NCI-H146 treated with DMSO at 0.1 percent for 48 hours (cell line): Measurements from ENCODE around the gene HOXB5.
A peak's percentile ranks its signal among the peaks of the same experiment; 100 is the strongest.

Experiments used
- DNase-seq: peaks from one replicate; lab custom pipeline; 2025; ENCODE audit not compliant: unreplicated experiment; lab: John Stamatoyannopoulos, UW

Gene HOXB5

DNA sequence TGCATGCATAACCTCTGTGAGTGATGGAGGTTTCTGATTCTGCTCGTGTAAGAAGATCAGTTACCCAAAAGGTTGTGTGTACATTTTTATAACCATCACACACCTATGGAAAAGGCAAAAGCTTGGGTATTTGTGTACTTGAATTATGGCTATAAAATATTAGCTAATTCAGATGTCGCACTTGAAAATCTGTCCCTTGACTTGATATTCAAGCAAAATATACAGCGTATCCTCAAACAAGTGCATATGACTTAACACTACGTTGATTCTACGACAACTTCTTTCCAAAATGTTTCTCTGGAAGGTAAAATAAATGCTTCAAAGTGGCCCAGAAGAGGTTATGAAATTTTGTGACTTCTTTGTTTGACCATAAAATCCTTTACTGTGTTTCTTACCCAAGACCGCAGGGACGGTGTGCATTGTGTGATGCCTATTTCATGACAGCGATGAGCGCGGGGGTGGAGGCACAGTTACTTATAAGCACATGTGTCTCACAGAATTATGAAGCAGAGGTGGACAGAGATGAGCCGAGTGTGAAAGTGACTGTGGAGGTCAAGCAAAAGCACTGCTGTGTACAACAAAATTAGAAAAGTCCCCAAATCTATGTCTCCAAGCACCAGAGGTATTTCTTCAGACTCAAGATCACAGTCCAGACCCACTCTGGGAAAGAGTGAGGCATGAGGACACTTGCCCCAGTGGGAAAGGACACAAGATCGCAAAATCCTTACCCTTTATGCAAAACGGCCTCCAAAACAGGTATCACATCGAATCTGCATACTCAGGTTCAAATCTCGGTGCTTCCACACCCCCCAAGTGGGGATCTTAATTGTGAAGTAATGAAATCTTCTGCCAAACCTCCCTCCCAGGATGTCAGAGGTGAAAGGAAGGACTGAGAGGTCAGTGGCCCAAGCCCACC is 36.7 kb upstream of the HOXB5 start:
- DNase-seq, result no peak

DNA sequence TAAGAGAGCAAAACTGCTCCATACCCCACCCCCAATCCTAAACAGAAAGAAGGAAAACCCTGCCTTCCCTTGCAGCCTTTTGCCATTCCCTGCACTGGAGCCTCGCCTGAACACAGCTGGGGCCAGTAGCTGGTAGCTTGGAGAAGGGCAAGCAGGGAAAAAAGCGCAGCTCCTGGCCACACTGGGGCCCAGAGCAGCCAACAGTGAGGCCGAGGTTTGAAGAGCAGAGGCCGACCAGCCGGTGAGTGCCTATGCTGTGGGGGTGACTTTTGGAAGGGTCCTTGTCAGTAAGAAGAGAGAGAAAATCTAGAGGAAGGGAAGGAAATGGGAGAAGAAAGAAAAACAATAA is 35.8 kb upstream of the HOXB5 start:
- no peak for DNase-seq

DNA sequence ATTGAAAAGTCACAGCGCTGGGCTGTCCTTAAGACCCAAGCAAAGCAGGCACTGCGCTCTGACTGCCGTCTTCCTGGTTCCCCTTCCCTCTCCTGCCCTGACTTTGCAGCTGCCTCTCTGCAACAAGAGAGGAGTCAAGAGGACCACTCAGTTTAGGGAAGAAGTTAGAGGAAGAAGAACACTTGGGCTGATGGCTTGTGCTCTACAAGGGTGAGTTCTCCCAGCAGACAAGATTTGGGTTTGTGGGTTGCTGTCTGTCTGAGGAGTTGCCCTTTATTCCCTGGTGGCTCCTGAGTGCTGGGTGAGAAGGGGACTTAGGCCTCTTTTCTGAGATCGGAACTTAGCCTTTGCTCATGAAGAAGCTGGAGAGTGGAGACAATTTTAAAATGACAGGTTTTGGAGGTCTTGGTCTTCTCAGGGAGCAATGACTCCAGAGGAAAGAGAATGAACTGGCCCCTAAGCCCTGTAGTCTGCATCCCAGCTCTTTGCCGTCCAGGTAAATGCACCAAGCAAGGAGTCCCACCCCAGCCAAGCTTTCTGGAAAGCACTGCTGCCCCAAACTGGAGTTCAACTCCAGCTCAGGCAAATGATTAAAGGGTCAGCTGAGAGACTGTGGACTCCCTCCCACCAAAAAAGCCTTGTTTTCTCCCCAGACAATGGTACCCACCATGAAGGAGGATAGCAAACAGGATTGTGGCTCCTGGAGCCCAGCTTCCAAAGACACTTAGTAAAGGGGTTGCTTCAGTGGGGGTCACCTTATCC is 35.3 kb upstream of the HOXB5 start:
- no peak for DNase-seq

DNA sequence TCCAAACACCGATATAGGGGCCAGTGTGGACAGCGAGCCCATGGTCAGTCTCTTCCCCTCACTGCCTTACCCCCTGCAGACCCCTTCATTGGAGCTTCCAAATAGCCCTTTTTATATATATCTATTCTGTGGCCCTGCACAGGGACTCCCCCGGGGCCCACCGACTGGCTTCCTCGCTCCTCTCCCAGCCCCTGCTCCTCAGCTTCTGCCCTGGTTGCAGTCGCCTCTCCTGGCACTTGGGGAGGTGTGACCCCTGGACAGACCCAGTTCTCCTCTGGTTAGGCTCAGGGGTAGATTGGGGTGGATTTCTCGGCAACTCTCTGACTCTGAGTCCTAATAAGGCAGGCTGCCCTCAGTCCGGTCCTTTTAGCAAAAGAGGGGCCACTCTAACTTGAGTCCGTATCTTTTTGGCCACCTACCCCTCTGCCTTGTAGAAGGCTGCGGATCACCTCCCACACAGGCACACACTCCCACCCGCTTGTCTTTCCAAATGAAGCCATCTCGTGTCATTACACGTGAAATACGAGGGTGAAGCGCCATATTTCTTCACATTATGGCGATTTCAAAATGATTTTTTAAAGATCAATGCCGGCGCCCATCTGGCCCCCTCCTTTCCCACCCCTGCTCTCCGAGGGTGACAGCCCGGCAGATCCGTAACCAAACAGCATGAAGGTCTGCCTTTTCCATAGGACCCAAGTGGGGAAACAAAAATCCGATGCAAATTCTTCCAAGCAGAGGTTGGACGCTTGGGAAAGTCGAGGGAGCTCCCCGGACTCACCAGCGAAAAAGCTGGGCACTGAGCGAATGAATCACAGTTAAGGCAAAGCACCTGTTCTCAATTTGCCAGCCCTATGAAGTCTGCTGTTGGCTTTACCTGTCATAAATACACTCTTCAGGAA is 34.3 kb upstream of the HOXB5 start:
- no peak for DNase-seq

DNA sequence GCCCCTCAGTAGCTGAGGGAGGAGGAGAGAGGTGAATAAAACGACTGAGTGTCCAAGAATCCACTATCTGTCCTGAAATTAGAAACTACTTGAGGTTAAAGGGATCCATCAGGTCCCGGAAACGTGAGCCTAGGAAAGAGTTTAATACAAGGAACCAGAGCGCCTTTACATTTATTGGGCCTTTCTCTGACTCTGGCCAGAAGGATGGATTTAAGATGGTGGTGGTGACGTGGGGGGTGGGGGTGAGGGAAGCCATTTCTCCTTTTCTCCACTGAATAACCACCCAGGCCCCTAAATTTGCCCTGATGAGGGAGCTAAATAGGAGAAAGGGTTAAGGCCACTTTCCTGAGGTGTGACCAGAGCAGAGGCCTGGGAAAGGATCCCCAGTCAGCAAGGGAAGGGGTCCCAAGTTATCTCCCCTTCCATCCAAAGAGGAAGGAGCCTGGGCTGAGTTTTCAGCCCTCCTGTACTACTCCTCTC is 33.6 kb upstream of the HOXB5 start:
- DNase-seq, result no peak

DNA sequence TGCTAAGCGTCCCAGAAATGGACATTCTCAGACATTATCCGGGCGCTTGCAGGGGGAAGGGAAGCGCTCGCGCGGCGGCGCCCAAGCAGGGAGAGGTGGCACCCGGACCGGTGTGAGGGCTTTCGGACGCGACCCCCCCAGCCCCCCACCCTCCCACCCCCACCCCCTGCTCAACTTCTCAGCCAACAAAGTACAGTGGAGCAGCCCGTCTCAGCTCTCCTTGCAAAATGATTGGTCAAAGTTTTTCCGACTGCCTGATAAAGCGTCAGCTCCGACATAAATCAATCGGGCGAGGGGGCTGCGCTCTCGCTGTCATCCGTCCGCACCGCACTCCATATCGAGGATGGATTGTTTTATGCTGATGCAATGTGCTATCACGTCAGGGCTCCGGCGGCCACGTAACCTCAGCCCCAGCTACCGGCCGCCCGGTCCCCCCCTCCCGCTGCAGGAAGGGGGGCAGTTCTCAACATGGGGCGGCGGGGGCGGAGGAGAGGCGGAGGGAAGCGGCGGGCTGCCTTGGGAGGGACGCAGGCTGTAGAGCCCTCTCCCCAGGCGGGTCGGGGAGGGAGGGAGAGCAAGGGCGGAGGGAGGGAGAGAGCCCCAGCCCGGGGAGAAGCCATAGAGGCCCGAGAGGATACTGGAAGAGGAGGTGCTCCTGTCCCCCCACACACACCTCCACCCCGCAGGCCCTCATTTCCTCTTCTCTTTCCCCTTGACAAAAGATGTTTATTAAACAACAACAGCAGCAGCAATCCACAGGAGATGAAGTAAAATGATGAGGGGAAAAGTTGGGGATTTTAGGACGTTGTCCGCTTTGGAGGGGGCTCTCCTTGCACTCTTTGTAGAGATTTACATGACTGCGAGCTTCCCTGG is 32.9 kb upstream of the HOXB5 start, which contains the start of gene HOXB9:
TSS of gene HOXB9 (minus strand) at position 114 of the 873 bp plus-strand sequence. CDS start at position 25, 89 bp downstream.
- DNase-seq, result no peak

DNA sequence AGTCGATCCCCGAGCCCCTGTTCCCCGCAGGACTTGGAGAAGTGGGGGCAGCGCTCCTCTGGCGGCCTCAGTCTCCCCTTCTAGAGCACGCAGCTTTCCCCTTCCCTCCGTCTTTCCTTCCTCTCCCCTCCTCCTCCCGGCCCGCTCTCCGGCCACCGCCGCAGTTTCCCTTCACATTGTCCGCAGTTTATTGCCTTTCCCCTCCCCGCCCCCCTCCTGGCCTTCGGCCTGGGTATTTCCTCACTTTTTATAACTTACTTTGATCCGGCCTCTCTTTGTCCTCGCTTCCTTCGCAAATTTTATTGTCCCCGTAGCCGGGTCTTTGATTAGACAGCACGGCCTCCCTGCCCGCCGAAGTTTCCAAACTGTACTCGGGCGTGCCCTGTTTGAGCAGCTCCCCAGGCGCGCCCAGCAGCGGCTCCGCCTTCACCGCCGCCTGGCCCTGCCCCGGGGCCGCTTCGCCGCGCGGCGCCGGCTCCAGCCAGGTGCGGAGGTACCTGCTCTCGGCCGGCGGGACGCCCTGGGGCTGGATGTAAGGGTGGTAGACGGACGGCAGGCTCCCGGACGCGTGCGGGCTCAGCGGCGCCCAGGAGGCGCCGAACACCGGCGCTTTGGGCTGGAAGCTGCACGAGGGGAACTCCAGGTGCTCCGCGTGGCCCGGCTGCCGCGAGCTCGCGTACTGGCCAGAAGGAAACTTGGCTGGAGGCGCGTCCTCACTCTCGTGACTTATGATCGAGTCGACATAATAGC is 32.1 kb upstream of the HOXB5 start:
- no peak for DNase-seq

DNA sequence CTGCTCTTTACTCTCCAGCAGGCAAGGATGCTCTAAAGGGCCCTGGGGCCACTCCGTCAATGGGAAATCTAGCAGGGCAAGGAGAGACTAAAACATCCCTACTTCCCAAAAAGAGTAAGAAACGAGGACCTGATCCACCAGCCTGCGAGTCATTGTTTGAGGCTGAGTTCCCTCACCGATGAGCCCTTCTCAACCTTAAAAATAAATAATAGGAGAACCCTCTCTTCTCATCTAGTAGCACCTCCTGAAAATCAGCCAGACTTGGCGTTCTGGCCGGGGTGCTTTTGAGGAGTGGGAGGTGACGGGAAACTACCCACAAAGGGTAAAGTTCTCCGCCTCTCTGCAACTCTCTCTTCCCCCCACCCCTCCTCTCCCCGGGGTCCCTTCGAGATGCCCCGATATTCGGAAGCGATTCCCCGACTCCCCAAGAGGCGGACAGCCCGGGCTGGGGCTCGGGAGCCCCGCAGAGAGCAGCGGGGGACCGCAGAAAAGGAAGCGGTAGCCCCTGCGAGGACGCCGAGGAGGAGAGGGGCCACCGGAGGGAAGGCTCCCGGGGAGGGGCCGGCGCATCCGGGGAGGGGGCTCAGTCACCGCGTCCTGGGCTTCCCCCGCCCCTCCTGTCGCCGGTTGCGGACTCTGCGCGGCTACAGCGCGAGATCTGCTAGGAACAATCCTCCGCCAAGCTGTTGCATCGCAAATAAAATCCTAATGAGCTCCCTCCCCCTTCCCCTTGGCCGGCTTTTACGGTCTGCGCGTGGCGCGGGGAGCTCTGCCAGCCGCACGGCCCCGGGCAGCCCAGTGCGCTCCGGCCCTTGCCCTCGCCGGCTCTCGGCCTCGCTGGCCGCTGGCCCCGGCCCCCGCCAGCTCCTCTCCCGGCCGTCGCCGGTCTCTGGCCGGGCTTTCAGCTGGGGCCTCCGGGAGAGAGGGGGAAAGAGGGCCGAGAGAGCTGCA is 31.2 kb upstream of the HOXB5 start:
- DNase-seq, result no peak

DNA sequence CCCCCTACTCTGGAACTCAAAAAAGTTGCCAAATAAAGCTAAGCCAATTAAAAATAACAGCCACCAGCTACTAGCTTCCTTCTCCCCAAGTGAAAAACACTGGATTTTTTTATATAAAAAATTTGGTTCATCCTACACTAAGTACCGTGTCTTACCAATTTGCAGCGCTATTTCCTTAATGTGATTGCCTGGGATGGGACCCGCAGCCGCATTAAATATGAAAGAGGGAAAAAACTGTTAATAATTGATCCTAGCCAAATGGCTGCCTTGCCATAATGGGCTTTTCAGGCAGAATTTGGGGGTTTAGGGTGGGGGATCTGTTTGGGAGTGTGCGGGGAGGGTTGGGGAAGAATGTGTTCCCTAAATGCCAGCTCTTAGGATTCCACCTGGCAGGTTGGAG is 30.5 kb upstream of the HOXB5 start:
- DNase-seq, result no peak

DNA sequence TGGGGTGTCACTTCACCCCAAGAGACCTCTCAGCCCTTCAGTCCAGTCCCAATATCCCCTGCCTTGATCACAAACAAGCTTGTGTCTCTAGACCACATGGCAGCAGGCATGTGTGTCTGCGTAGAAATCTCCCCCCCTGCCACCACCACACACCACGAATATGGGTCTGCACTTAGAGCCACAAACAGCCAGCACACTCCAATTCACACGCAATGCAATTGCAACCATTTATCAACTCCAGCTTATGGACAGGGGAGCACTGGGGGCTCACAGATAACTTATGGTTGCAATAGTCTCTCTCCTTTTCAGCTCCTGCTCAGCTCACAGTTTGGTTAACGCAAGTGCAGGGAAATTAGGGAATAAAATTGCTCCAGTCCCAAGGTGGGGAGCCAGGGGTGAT is 30.0 kb upstream of the HOXB5 start:
- no peak for DNase-seq

DNA sequence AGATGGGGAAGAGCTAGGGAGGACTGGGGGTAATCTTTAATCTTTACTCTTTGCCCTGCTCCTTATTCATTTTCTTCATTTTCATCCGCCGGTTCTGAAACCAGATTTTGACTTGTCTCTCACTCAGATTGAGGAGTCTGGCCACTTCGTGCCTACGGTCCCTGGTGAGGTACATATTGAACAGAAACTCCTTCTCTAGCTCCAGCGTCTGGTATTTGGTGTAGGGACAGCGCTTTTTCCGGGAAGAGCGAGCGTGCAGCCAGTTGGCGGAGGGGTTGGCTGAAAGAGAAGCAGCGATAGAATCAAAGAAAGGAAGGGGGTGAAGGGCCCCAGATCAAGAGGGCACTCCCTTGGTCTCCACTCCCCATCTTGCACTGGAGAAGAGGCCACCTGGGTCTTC is 29.3 kb upstream of the HOXB5 start:
- DNase-seq, result no peak

DNA sequence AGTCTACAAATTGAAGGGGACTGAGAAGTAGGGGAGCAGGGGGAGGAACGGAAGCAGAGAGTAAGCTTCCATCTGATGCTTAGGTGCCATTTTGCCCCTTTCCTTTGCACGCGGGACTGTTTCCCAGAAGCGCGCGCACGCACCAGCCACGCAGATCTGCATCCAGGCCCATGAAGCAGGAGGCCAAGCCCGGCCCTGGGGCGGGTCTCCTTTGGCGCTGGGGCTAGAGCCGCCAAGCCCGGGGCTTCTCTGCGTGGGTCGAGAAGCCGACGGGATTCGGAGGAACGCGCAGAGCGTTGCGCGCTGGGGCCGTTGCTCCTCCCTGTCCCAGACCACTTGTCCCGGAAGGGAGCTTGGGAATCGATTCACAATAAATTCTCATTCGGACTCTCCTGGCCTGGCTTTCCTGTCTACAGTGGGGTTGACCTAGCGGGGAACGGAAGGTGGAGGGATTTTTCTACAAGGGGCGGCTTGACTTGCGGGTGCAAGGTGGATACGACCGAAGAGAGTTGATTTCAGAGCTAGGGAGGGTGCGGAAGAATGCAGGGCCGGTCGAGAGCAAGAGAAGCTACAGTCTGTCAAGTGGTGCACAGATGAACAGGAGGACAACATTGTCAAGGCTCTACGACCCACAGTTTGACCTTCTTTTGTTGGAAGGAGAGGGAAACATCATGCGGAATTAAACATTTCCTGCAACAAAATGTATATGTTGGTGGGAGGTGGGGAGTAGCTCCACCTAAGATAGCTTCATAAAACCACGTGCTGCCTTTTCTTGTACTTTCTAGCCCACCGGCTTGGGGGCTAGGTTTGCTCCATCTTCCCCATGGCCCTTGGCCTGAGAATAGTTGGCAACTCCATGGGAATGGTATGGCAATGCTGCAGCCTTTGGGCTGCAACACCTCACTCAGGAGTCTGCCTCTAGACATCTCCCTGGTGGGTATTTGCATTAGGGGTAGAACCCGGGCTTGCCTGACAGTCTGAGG is 28.1 kb upstream of the HOXB5 start:
- no peak for DNase-seq

DNA sequence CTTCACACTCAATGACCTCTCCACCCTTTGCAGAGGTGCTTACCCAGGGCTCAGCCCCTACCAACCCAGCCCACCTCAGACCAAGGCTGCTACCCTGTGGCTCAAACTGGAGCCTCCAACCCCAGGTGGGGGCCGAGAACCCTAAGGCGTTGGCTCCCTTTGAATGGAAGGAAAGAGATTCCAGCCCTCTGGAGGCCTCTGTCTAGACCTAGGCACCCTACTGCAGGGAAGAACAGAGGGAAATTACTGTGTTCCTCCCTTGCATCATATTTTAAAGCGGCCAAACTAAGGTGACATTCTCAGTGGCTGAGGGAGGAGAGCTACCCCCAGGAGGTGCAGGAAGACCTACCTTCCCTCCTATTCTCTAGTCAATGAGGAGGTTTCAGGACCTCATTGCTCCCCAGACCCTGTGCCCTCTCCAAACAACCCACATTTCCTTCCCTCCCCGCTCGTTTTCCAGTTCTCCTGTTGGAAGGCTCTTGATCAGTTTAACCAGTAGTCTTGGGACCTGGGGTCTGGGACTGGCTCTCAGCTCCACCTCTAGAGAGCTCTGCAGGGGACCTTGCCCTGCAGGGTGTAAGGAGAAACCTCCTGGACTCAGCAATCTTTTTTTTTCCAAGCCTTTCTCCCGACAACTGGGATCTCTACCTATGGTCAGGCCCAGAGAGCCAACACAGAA is 27.0 kb upstream of the HOXB5 start:
- no peak for DNase-seq

DNA sequence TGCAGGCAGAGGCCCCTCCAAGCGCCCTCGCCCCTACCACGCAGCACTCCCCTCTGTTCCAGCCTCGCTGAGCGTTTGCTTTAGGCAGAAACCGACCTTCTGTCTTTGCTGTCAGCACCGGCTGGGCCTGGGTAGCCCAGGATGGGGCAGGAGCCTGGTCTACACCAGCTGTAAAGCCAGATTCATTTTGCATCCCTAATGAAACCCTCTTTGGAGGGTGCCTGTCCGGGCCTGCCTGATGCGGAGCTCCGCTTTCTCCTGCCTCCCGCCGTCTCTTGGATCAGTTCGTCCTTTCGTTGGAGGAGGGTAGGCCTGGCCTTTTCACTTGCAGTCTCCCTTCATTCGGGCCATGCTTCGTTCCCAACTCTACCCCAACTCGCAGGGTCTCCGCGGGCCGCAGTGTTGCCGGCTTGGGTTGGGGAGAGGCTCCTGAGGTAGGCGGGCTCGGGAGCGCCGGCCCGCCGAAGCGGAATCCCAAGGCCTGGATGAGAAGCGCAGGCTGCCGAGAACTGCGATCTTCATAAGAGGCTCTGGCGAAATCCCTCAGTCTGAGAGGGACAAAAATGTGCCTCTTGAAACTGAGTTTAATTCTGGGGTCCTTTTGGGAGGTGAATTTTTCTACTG is 26.4 kb upstream of the HOXB5 start:
- no peak for DNase-seq

DNA sequence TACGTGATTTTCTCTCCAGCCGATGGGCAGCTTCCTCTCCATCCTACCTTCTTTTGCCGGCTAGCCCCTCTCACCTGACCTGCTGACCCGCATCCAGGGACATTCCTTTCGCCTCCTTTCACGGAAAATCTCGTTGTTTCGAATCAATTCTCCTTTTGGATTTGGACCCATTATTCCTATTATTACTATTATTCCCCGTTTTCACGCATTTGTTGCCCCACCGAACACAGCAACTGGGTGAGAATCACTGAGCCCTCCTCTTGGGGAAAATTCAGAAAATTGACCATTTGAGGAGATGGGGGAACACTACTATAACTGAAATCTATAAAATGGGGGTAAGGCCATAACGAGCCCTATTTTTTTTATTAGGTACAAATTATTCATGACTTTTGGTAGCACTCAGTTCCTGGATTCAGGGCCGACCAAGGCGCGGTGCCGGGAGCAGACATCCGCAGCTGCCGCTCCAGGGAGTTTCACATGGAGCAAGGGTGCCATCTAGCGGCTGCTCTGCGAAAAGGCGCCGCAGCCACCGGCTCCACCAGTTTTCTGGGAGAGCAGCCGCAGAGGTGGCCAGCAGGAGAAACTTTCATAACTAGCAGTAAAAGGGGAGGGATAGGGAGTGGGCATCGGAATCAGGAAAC is 24.8 kb upstream of the HOXB5 start:
- DNase-seq, result peak; percentile 62
